ENCODE data around the gene NFKBIA.

The NFKBIA gene

DNA sequence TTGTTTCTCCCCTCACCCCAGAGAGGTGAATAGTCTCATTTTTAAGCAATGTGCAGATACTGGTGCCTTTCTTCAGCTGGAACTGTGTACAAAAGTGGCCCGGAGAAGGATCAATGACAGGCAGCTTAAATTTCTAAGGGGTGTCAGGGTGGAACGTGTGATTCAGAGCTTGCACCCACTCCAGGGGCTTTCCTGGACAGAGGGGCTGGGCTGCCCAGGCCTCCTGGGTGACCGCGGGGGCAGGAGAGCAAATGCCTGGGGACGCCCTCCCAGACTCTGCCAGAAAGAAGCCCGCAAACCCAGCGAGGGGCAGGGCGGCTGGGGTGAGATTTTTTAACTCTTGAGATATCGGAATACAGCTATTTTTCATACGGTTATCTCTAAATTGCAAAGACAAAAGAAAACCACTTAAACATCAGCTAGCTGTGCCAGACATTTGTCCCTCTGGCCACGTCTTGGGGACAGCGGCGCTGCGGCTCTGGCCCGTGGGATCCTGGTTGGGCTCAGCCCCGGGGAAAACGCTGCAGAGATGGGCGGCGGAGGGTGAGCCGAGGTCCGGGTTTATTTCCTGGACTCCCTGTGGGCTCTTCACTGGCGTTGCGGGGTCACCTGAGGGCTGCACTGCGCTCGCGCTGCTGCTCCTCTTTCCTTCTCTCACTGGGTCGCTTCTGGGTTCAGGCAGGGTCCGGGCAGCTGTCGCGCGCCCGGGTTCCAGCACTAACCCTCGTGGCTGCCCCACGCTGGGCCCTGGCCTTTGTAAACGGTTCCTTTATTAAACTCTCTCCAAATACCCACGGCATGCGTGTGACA, 35.8 kb downstream of the NFKBIA start:
- no peak for DNase-seq (ENCODE audit: low spot score)
- no peak for TF ChIP-seq CTCF (IDR thresholded peaks at IDR 0.05; ENCODE audit: extremely low read depth, missing control alignments)

DNA sequence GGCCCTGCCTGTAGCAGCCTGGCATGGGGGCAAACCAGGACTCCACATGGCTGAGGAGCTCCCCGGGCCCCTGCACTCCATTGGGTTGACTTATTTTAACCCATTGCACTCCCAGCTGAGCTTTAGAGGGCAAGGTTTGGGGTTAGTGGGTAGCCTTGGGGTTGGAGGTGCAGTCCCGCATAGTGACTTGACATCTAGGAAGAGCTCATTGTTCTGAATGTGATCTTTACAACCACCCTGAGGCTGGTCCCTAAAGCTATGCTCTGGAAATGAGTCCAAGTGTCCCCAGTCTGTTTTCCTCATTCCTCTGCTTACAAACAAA, 36.4 kb downstream of the NFKBIA start:
- TF ChIP-seq CTCF (IDR thresholded peaks at IDR 0.05; ENCODE audit: extremely low read depth, missing control alignments): no peak
- DNase-seq (ENCODE audit: low spot score): no peak

GRCh38 chr14:35367056-35367372, 37.5 kb downstream of the NFKBIA start:
- no peak for TF ChIP-seq CTCF (IDR thresholded peaks at IDR 0.05; ENCODE audit: extremely low read depth, missing control alignments)
- DNase-seq (ENCODE audit: low spot score): no peak

DNA sequence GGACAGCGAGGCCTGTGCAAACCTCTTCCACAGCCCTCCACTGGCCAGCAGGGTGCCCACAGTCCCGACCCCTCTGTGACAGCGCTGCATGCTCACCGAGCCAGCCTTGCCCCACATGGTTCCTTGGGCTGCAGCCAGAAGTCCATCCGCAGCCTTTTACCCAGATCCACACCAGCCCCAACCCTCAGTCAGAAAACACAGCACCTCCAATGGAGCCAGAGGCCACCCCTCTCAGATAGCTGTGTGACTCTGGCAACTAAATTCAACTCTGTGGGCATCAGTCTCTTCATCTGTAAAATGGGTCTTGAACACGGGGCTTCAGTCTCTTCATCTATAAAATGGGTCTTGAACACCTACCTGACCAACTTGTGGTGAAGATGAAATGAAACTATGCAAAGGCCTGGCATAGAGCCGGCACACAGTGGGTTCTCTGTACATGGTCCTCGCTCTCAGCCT, 38.0 kb downstream of the NFKBIA start:
- TF ChIP-seq CTCF (IDR thresholded peaks at IDR 0.05; ENCODE audit: extremely low read depth, missing control alignments): no peak
- no peak for DNase-seq (ENCODE audit: low spot score)

- no peak for TF ChIP-seq CTCF (IDR thresholded peaks at IDR 0.05; ENCODE audit: extremely low read depth, missing control alignments)
- DNase-seq (ENCODE audit: low spot score): no peak
Observed at GRCh38 chr14:35366056-35366451, 38.5 kb downstream of the NFKBIA start.

- no peak for TF ChIP-seq CTCF (IDR thresholded peaks at IDR 0.05; ENCODE audit: extremely low read depth, missing control alignments)
- DNase-seq (ENCODE audit: low spot score): peak; percentile 63
Observed at GRCh38 chr14:35365130-35366055, 39.2 kb downstream of the NFKBIA start.

DNA sequence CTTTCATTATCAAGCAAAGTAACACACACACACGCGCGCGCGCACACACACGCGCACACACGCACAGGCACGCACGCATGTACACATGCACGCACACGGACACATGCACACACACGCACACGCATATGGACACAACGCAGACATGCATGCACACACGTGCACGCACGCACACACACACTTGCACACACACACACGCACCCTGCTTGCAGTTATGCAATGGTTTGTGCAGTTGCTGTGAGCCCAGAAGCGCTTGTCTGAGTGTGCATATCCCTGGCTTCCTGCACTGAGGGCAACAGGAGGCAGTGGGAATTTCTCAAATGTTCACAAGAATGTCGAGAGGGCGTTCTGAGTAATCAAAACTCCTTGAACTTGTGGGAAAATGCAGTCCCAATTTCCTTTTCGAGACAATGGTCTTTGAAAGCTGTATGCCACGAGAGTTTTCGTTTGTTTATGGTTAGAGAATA, 41.6 kb downstream of the NFKBIA start:
- no peak for TF ChIP-seq CTCF (IDR thresholded peaks at IDR 0.05; ENCODE audit: extremely low read depth, missing control alignments)
- DNase-seq (ENCODE audit: low spot score): no peak

All from GM20000 (cell line).